Activated CD4-positive, alpha-beta T cell treated with anti-CD3 and anti-CD28 coated beads, Interleukin-2, amount 50 U/mL, for 48 hours (primary cell): ENCODE measurements around the gene F2R.
"Not testable (repeated sequence)": the region's sequence is repeated elsewhere in the genome, so short reads cannot be mapped to it uniquely, and the experiment has no call there.

Experiments used
- DNase-seq, 2 experiments: peaks; one replicate each; pipeline ENCODE4 v3.0.0-alpha.2; 2020

Gene F2R

DNA sequence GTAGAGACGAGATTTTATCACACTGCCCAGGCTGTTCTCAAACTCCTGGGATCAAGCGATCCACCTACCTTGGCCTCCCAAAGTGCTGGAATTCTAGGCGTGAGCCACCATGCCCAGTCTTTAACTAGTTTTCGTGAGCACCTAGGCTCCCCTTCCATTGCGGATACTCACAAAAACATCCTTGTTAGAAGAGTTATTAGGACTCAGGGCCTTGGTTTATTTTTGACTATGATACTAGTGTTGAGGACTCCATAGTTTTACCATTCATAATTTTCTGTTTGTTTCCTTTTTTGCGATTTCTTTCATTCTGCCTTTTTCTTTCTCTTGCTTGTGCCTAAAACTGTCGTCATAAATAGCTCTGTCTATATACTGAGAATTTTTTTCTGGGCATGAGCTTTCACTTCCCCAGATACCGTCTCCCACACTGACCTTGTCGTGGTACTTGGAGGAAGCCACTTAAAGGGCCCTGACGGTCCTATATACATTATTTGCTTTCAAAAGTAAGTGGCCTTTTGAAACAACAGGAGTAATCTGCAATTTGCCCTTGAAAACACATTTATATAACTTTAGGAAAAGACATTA, 5.2 kb downstream of the F2R start:
- DNase-seq = no peak

- no peak for DNase-seq
These were observed 7.3 kb downstream of the F2R start for GRCh38 chr5:76723266-76723665.

GRCh38 chr5:76723906-76724305, 8.0 kb downstream of the F2R start:
- DNase-seq = no peak

GRCh38 chr5:76724871-76725270, 8.9 kb downstream of the F2R start:
- no peak for DNase-seq

GRCh38 chr5:76728965-76729364, 13.0 kb downstream of the F2R start:
- DNase-seq = no peak

GRCh38 chr5:76729373-76730290, 13.7 kb downstream of the F2R start:
- no peak for DNase-seq

DNA sequence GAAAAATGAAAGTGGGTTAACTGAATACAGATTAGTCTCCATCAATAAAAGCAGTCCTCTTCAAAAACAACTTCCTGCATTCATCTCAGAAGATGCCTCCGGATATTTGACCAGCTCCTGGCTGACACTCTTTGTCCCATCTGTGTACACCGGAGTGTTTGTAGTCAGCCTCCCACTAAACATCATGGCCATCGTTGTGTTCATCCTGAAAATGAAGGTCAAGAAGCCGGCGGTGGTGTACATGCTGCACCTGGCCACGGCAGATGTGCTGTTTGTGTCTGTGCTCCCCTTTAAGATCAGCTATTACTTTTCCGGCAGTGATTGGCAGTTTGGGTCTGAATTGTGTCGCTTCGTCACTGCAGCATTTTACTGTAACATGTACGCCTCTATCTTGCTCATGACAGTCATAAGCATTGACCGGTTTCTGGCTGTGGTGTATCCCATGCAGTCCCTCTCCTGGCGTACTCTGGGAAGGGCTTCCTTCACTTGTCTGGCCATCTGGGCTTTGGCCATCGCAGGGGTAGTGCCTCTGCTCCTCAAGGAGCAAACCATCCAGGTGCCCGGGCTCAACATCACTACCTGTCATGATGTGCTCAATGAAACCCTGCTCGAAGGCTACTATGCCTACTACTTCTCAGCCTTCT, 16.6 kb downstream of the F2R start:
- no peak for DNase-seq

DNA sequence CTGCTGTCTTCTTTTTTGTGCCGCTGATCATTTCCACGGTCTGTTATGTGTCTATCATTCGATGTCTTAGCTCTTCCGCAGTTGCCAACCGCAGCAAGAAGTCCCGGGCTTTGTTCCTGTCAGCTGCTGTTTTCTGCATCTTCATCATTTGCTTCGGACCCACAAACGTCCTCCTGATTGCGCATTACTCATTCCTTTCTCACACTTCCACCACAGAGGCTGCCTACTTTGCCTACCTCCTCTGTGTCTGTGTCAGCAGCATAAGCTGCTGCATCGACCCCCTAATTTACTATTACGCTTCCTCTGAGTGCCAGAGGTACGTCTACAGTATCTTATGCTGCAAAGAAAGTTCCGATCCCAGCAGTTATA, 17.1 kb downstream of the F2R start:
- DNase-seq = peak; percentile 20 to 36

- DNase-seq = no peak
These were observed 20.0 kb downstream of the F2R start for GRCh38 chr5:76735762-76736545.

GRCh38 chr5:76736679-76737556, 21.0 kb downstream of the F2R start:
- DNase-seq = no peak

DNA sequence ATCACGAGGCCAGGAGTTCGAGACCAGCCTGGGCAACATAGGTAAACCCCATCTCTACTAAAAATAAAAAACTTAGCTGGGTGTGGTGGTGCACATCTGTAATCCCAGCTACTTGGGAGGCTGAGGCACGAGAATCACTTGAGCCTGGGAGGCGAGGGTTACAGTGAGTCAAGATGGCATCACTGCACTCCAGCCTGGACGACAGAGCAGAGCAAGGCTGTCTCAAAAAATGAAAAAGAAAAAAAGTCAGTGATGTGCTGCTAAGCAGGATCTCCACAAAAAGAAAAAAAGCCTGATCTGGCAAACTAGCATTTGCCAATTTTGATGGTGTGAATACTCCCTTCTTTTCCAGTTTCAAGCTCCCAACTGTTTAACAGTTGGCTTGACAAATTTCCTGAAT, 21.9 kb downstream of the F2R start:
- DNase-seq = no peak

DNA sequence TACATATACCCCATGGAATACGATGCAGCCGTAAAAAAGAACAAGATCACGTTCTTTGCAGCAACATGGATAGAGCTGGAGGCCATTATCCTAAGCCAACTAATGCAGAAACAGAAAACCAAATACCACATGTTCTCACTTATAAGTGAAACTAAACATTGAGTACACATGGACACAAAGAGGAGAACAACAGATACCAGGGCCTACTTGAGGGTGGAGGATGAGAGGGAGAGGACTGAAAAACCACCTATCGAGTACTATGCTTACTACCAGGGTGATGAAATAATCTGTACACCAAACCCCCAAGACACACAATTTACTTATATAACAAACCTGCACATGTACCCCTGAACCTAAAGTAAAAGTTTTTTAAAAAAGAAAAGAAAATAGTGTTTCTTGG, 25.6 kb downstream of the F2R start:
- not testable (repeated sequence) for DNase-seq

DNA sequence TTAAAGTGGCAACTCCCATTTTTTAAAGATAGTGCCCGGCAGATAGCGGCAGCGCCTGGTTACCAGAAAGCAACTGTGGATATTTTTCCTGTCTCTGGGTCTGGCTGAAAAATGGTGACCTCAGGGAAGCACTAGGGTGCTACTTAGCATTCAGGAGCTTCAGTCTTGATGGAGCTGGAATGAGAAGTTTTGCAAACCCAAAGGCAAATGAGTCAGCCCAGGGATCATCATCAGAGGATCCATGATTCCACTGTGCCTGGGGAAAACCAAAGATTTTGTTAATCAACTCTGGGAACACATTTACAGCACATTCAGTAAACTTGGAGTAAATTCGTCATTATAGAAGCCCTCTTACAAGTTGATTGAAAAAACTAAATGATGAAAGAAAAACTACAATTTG, 26.7 kb downstream of the F2R start:
- no peak for DNase-seq

DNA sequence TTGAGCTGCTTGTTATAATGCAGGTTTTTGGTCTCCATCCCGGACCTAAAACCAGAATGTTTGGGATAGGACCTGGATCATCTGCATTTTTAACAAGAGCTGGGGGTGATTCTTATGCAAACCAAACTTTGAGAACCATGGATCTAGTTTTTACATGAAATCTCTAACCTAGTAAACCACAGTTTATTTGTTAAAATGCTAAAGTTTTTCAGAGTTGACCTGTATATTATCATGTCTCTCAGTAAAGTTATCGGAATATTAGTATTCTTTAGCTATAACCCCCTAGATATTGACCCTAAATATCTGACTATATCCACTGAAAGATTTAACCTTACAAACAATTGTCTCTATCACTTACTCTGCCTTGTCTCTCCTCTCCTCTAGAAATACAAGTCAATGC, 28.7 kb downstream of the F2R start:
- no peak for DNase-seq

DNA sequence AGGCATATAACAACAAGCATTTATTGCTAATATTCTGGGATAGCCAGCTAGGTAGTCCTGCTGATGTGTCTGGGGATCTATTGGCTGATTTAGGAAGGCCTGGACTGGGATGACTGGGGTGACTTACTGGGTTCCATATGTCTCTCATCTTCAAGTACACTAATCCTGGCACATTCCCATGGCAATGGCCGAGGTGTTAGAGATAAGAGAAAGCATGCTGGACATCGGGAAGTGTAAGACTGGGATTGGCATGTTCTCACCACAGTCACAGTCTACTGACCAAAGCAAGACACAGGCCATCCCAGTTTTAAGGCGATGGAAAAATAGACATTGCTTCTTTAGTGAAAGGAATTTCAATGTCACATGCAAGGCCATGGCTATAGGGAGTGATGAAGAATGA, 29.7 kb downstream of the F2R start:
- DNase-seq = no peak

- DNase-seq = no peak
These were observed 30.8 kb downstream of the F2R start for GRCh38 chr5:76746677-76747076.

DNA sequence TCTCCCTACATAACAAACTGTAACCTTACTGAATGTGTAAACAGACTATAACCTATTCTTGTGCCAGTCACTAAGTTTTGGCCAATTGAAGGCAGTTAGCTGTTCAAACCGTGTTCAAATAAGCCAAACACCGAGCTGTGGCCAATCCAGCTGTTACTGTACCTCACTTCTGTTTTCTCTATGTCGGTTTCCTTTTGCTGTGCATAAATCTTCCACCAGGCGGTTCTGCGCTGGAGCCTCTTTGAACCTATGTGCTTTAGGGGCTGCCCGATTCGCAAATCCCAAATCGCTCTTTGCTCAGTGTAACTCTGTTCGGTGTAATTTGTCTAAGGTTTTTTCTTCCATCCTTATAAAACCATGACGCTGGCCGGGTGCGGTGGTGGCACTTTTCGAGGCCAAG, 31.8 kb downstream of the F2R start:
- DNase-seq = no peak

DNA sequence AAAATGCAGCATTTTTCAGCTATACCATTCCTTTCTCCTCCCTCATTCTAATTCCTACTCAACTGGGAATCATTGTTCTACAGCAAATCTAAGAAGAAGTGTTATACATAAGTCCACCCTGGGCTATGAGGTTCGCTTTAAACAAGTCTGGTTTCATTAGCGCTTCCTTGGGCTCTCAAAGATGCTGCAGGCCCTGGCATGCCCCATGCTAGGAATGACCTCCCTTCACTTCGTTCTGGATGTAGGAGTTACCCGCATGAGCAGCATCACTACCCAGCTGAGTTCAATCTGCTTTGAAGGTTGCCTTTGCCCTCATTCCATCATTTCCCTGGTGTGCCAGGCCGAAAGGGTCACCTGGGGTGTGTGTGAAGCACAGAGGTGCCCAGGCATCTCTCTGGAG, 35.4 kb downstream of the F2R start:
- DNase-seq = no peak

GRCh38 chr5:76754668-76755078, 38.7 kb downstream of the F2R start:
- DNase-seq = no peak

GRCh38 chr5:76755779-76756637, 40.1 kb downstream of the F2R start:
- no peak for DNase-seq

GRCh38 chr5:76757049-76757448, 41.1 kb downstream of the F2R start:
- DNase-seq = no peak
